ENCODE measurements around the gene TNIK.

TNIK gene

GRCh38 chr3:171459942-171460724 lies at the start of gene TNIK:
Gene TNIK (minus strand): TSS chr3:171460405. CDS start chr3:171460063, 342 bp downstream.
- peak; percentile 82 to 87 for DNase-seq (ENCODE audit: low spot score in 2 of 2)
- H3K27ac Mint-ChIP-seq (ENCODE audit: low read depth), result peak within 1 kb of the TSS; percentile 91
- H3K9me3 Mint-ChIP-seq, result no peaks in the 10 kb centered on the region
- H3K36me3 Mint-ChIP-seq (ENCODE audit: insufficient read depth), result peaks cover 34% of the 10 kb centered on the region
- peaks cover 58% of the 10 kb centered on the region for H3K4me1 Mint-ChIP-seq
- ATAC-seq (replicated peaks; ENCODE audit: extremely low read depth, poor library complexity, severe bottlenecking), result peak; percentile 80
- peak within 1 kb of the TSS; percentile 92 for H3K4me3 Mint-ChIP-seq
- H3K27me3 Mint-ChIP-seq, result no peaks in the 10 kb centered on the region

- no peak overlapping the region for H3K4me3 Mint-ChIP-seq
- H3K36me3 Mint-ChIP-seq (ENCODE audit: insufficient read depth), result no peaks in the 10 kb centered on the region
- no peaks in the 10 kb centered on the region for H3K27me3 Mint-ChIP-seq
- DNase-seq (ENCODE audit: low spot score in 2 of 2) (no peak), ATAC-seq (replicated peaks; ENCODE audit: extremely low read depth, poor library complexity, severe bottlenecking) (no peak)
- H3K4me1 Mint-ChIP-seq, result no peaks in the 10 kb centered on the region
- H3K9me3 Mint-ChIP-seq, result no peaks in the 10 kb centered on the region
- H3K27ac Mint-ChIP-seq (ENCODE audit: low read depth), result no peak overlapping the region
Observed at GRCh38 chr3:171508676-171509075, 48.5 kb upstream of the TNIK start.

- DNase-seq (ENCODE audit: low spot score in 2 of 2), result no peak
- no peak for ATAC-seq (replicated peaks; ENCODE audit: extremely low read depth, poor library complexity, severe bottlenecking)
- H3K36me3 Mint-ChIP-seq (ENCODE audit: insufficient read depth), result no peaks in the 10 kb centered on the region
- no peaks in the 10 kb centered on the region for H3K4me1 Mint-ChIP-seq
- no peak overlapping the region for H3K27ac Mint-ChIP-seq (ENCODE audit: low read depth)
- no peak overlapping the region for H3K4me3 Mint-ChIP-seq
- no peaks in the 10 kb centered on the region for H3K27me3 Mint-ChIP-seq
- H3K9me3 Mint-ChIP-seq, result no peaks in the 10 kb centered on the region
Observed at GRCh38 chr3:171508206-171508605, 48.0 kb upstream of the TNIK start.

- H3K27me3 Mint-ChIP-seq, result no peaks in the 10 kb centered on the region
- no peak for ATAC-seq (replicated peaks; ENCODE audit: extremely low read depth, poor library complexity, severe bottlenecking)
- H3K4me3 Mint-ChIP-seq, result no peak overlapping the region
- no peaks in the 10 kb centered on the region for H3K36me3 Mint-ChIP-seq (ENCODE audit: insufficient read depth)
- H3K9me3 Mint-ChIP-seq, result no peaks in the 10 kb centered on the region
- no peak for DNase-seq (ENCODE audit: low spot score in 2 of 2)
- H3K27ac Mint-ChIP-seq (ENCODE audit: low read depth), result no peak overlapping the region
- H3K4me1 Mint-ChIP-seq, result no peaks in the 10 kb centered on the region
Observed at GRCh38 chr3:171506743-171507319, 46.6 kb upstream of the TNIK start.

- ATAC-seq (replicated peaks; ENCODE audit: extremely low read depth, poor library complexity, severe bottlenecking) (no peak), DNase-seq (ENCODE audit: low spot score in 2 of 2) (no peak)
- no peaks in the 10 kb centered on the region for H3K27me3 Mint-ChIP-seq
- H3K9me3 Mint-ChIP-seq, result no peaks in the 10 kb centered on the region
- H3K36me3 Mint-ChIP-seq (ENCODE audit: insufficient read depth), result no peaks in the 10 kb centered on the region
- H3K27ac Mint-ChIP-seq (ENCODE audit: low read depth), result no peak overlapping the region
- no peaks in the 10 kb centered on the region for H3K4me1 Mint-ChIP-seq
- H3K4me3 Mint-ChIP-seq, result no peak overlapping the region
Observed at GRCh38 chr3:171505822-171506333, 45.7 kb upstream of the TNIK start.

- Mint-ChIP-seq H3K9me3 (no peaks in the 10 kb centered on the region), H3K4me1 (peaks cover 9% of the 10 kb centered on the region), H3K27me3 (no peaks in the 10 kb centered on the region), H3K27ac (ENCODE audit: low read depth) (no peak overlapping the region), H3K36me3 (ENCODE audit: insufficient read depth) (no peaks in the 10 kb centered on the region), H3K4me3 (no peak overlapping the region)
- DNase-seq (ENCODE audit: low spot score in 2 of 2), result no peak
- no peak for ATAC-seq (replicated peaks; ENCODE audit: extremely low read depth, poor library complexity, severe bottlenecking)
Observed at GRCh38 chr3:171504376-171504775, 44.2 kb upstream of the TNIK start.

- Mint-ChIP-seq H3K4me1 (peaks cover 9% of the 10 kb centered on the region), H3K9me3 (no peaks in the 10 kb centered on the region), H3K27me3 (no peaks in the 10 kb centered on the region), H3K4me3 (no peak overlapping the region), H3K27ac (ENCODE audit: low read depth) (no peak overlapping the region), H3K36me3 (ENCODE audit: insufficient read depth) (no peaks in the 10 kb centered on the region)
- DNase-seq (ENCODE audit: low spot score in 2 of 2) (no peak), ATAC-seq (replicated peaks; ENCODE audit: extremely low read depth, poor library complexity, severe bottlenecking) (no peak)
Observed at GRCh38 chr3:171503817-171504216, 43.6 kb upstream of the TNIK start.

- H3K4me1 Mint-ChIP-seq, result peaks cover 19% of the 10 kb centered on the region
- no peak for ATAC-seq (replicated peaks; ENCODE audit: extremely low read depth, poor library complexity, severe bottlenecking)
- H3K27me3 Mint-ChIP-seq, result no peaks in the 10 kb centered on the region
- no peak for DNase-seq (ENCODE audit: low spot score in 2 of 2)
- no peak overlapping the region for H3K27ac Mint-ChIP-seq (ENCODE audit: low read depth)
- H3K4me3 Mint-ChIP-seq, result no peak overlapping the region
- peaks cover 2% of the 10 kb centered on the region for H3K36me3 Mint-ChIP-seq (ENCODE audit: insufficient read depth)
- no peaks in the 10 kb centered on the region for H3K9me3 Mint-ChIP-seq
Observed at GRCh38 chr3:171498921-171499320, 38.7 kb upstream of the TNIK start.

- no peak for ATAC-seq (replicated peaks; ENCODE audit: extremely low read depth, poor library complexity, severe bottlenecking)
- Mint-ChIP-seq H3K27ac (ENCODE audit: low read depth) (no peak overlapping the region), H3K27me3 (no peaks in the 10 kb centered on the region), H3K36me3 (ENCODE audit: insufficient read depth) (peaks cover 3% of the 10 kb centered on the region), H3K9me3 (no peaks in the 10 kb centered on the region), H3K4me3 (no peak overlapping the region), H3K4me1 (peaks cover 22% of the 10 kb centered on the region)
- no peak for DNase-seq (ENCODE audit: low spot score in 2 of 2)
Observed at GRCh38 chr3:171497468-171497867, 37.3 kb upstream of the TNIK start.

GRCh38 chr3:171495413-171495812 lies 35.2 kb upstream of the TNIK start:
- ATAC-seq (replicated peaks; ENCODE audit: extremely low read depth, poor library complexity, severe bottlenecking), result no peak
- H3K27ac Mint-ChIP-seq (ENCODE audit: low read depth), result no peak overlapping the region
- H3K36me3 Mint-ChIP-seq (ENCODE audit: insufficient read depth), result peaks cover 8% of the 10 kb centered on the region
- H3K4me1 Mint-ChIP-seq, result peaks cover 33% of the 10 kb centered on the region
- no peak for DNase-seq (ENCODE audit: low spot score in 2 of 2)
- no peaks in the 10 kb centered on the region for H3K9me3 Mint-ChIP-seq
- H3K27me3 Mint-ChIP-seq, result no peaks in the 10 kb centered on the region
- H3K4me3 Mint-ChIP-seq, result no peak overlapping the region

- Mint-ChIP-seq H3K4me1 (peaks cover 26% of the 10 kb centered on the region), H3K4me3 (peak overlapping the region; percentile 2), H3K27me3 (no peaks in the 10 kb centered on the region), H3K9me3 (no peaks in the 10 kb centered on the region), H3K36me3 (ENCODE audit: insufficient read depth) (peaks cover 8% of the 10 kb centered on the region), H3K27ac (ENCODE audit: low read depth) (peak overlapping the region; percentile 47)
- DNase-seq (ENCODE audit: low spot score in 2 of 2), result no peak
- peak; percentile 79 for ATAC-seq (replicated peaks; ENCODE audit: extremely low read depth, poor library complexity, severe bottlenecking)
Observed at GRCh38 chr3:171494457-171495109, 34.4 kb upstream of the TNIK start.

- no peaks in the 10 kb centered on the region for H3K27me3 Mint-ChIP-seq
- DNase-seq (ENCODE audit: low spot score in 2 of 2), result no peak
- H3K4me1 Mint-ChIP-seq, result peaks cover 24% of the 10 kb centered on the region
- peaks cover 8% of the 10 kb centered on the region for H3K36me3 Mint-ChIP-seq (ENCODE audit: insufficient read depth)
- H3K27ac Mint-ChIP-seq (ENCODE audit: low read depth), result peak overlapping the region; percentile 83
- peak overlapping the region; percentile 70 for H3K4me3 Mint-ChIP-seq
- peak; percentile 39 for ATAC-seq (replicated peaks; ENCODE audit: extremely low read depth, poor library complexity, severe bottlenecking)
- no peaks in the 10 kb centered on the region for H3K9me3 Mint-ChIP-seq
Observed at GRCh38 chr3:171491361-171491760, 31.2 kb upstream of the TNIK start.

GRCh38 chr3:171490901-171491300 lies 30.7 kb upstream of the TNIK start:
- ATAC-seq (replicated peaks; ENCODE audit: extremely low read depth, poor library complexity, severe bottlenecking), result no peak
- peak overlapping the region; percentile 70 for H3K4me3 Mint-ChIP-seq

More at GRCh38 chr3:171490901-171491300, 30.7 kb upstream of the TNIK start:
- Mint-ChIP-seq H3K27me3 (no peaks in the 10 kb centered on the region), H3K4me1 (peaks cover 24% of the 10 kb centered on the region), H3K27ac (ENCODE audit: low read depth) (peak overlapping the region; percentile 83), H3K36me3 (ENCODE audit: insufficient read depth) (peaks cover 8% of the 10 kb centered on the region), H3K9me3 (no peaks in the 10 kb centered on the region)
- DNase-seq (ENCODE audit: low spot score in 2 of 2), result no peak

All from central memory CD8-positive, alpha-beta T cell (primary cell).